A549 (cell line): ENCODE data around the gene MRPL22. TPM values are rescaled to one million over a fixed set of nuclear protein-coding genes. Genes with fewer than 3 reads are reported as not detected.

Experiments
- ATAC-seq, 2 experiments: fragments of 200-7000 bp in 1 of 2; fragments of >200 bp in 1 of 2; cut with Nextera tagmentation in 1 of 2; cut with Tn5 transposase in 1 of 2; 3 replicates each; pipeline versions ENCODE4 v1.8.0 to v1.9.1; 2018 to 2020; ENCODE audit warnings: mild to moderate bottlenecking in 1 of 2, moderate library complexity in 1 of 2
- CTCF ChIA-PET: fragments of 300-600 bp; sonication (Branson Sonifier 250); formaldehyde crosslinking; extraction: SDS; loops from one replicate; lab custom pipeline; 2021; ENCODE audit warnings: antibody characterized with exemption, inconsistent platforms; lab: Yijun Ruan, JAX
- POLR2A ChIA-PET: fragments of 350-600 bp; formaldehyde crosslinking; extraction: SDS; loops from one replicate; lab custom pipeline; 2021; ENCODE audit warnings: antibody characterized with exemption, inconsistent platforms; lab: Yijun Ruan, JAX
- DNase-seq, 2 experiments: peaks; one replicate each; pipeline versions ENCODE4 v3.0.0 to v3.0.0-alpha.2; 2011 to 2016; ENCODE audit warnings: low read depth in 1 of 2, low spot score in 1 of 2
- FAIRE-seq: peaks from 2 replicates; lab custom pipeline; 2011; peaks lifted over from hg19 to GRCh38; lab: Jason Lieb, UNC
- H3K27ac ChIP-seq, 2 experiments: fragments of >200 bp; sonication (Bioruptor Twin); formaldehyde crosslinking; 3 replicates each; pipeline ENCODE4 v1.5.1; 2016 to 2017
- H3K4me1 ChIP-seq: fragments of >200 bp; sonication (Bioruptor Twin); formaldehyde crosslinking; 3 replicates; pipeline ENCODE4 v1.6.1; 2016
- H3K4me2 ChIP-seq: fragments of >200 bp; sonication (Bioruptor Twin); formaldehyde crosslinking; 3 replicates; pipeline ENCODE4 v1.6.1; 2016
- H3K4me3 ChIP-seq: fragments of >200 bp; sonication (Bioruptor Twin); formaldehyde crosslinking; 3 replicates; pipeline ENCODE4 v1.5.1; 2016
- H3K9me3 ChIP-seq: fragments of >200 bp; sonication (Bioruptor Twin); formaldehyde crosslinking; 3 replicates; pipeline ENCODE4 v1.6.1; 2016
- CBX8 ChIP-seq: fragments of 200-600 bp; sonication (generic); IDR thresholded peaks from 2 replicates; pipeline ENCODE4 v1.6.1; 2016
- CHD2 ChIP-seq: fragments of 150-350 bp; IDR thresholded peaks from 2 replicates; pipeline ENCODE4 v1.6.1; 2014; ENCODE audit warnings: low read length; ENCODE audit not compliant: partially characterized antibody
- EHF ChIP-seq: fragments of 250-450 bp; sonication (Bioruptor Pico); IDR thresholded peaks from 2 replicates; pipeline ENCODE4 v1.5.0; 2020; ENCODE audit warnings: mild to moderate bottlenecking
- FOSB ChIP-seq: fragments of 250-450 bp; sonication (Bioruptor Pico); IDR thresholded peaks from 2 replicates; pipeline ENCODE4 v1.5.0; 2020; ENCODE audit warnings: mild to moderate bottlenecking, moderate library complexity
- GATA3 ChIP-seq: IDR thresholded peaks from 2 replicates; pipeline ENCODE4 v1.6.1; 2012; ENCODE audit warnings: borderline replicate concordance
- HDAC2 ChIP-seq: fragments of 200-600 bp; sonication (generic); IDR thresholded peaks from 2 replicates; pipeline ENCODE4 v1.6.1; 2016
- HEYL ChIP-seq: fragments of 250-450 bp; sonication (Bioruptor Pico); IDR thresholded peaks from 2 replicates; pipeline ENCODE4 v1.8.0; 2021; ENCODE audit warnings: mild to moderate bottlenecking, moderate library complexity
- HOXA7 ChIP-seq: fragments of 250-450 bp; sonication (Bioruptor Pico); IDR thresholded peaks from 2 replicates; pipeline ENCODE4 v1.5.0; 2020; ENCODE audit warnings: mild to moderate bottlenecking, moderate library complexity
- HOXB5 ChIP-seq: fragments of 250-450 bp; sonication (Bioruptor Pico); IDR thresholded peaks from 2 replicates; pipeline ENCODE4 v1.5.0; 2020; ENCODE audit warnings: mild to moderate bottlenecking, moderate library complexity
- KDM1A ChIP-seq: fragments of 200-600 bp; sonication (generic); IDR thresholded peaks from 2 replicates; pipeline ENCODE4 v1.6.1; 2016; ENCODE audit warnings: low read depth, mild to moderate bottlenecking
- MAFK ChIP-seq: fragments of 450-650 bp; IDR thresholded peaks from 2 replicates; pipeline ENCODE4 v1.6.1; 2014; ENCODE audit not compliant: partially characterized antibody
- MAZ ChIP-seq: fragments of 150-350 bp; IDR thresholded peaks from 2 replicates; pipeline ENCODE4 v1.6.1; 2014; ENCODE audit warnings: antibody characterized with exemption, low read depth, low read length, borderline replicate concordance
- MYC ChIP-seq: IDR thresholded peaks from 2 replicates; pipeline ENCODE4 v1.6.1; 2012; ENCODE audit warnings: mild to moderate bottlenecking, inconsistent platforms, low read length, improper control_type of control experiment, borderline replicate concordance
- NFE2L2 ChIP-seq: fragments of 150-350 bp; conservative IDR thresholded peaks from 2 replicates; pipeline ENCODE4 v1.6.1; 2014; ENCODE audit warnings: low read length
- NR3C1 ChIP-seq: fragments of >200 bp; sonication (Bioruptor Twin); formaldehyde crosslinking; IDR thresholded peaks from 3 replicates; pipeline ENCODE4 v1.6.1; 2017
- RCOR1 ChIP-seq: fragments of 150-350 bp; IDR thresholded peaks from 2 replicates; pipeline ENCODE4 v1.6.1; 2014; ENCODE audit warnings: antibody characterized with exemption, low read length, low read depth
- TP53 ChIP-seq: fragments of 250-450 bp; sonication (Bioruptor Pico); IDR thresholded peaks from 2 replicates; pipeline ENCODE4 v1.5.0; 2021; ENCODE audit warnings: mild to moderate bottlenecking, moderate library complexity
- ZC3H11A ChIP-seq: fragments of 450-650 bp; IDR thresholded peaks from 2 replicates; pipeline ENCODE4 v1.6.1; 2014; ENCODE audit warnings: antibody characterized with exemption, mild to moderate bottlenecking
- ZNF302 ChIP-seq: fragments of 250-450 bp; sonication (Bioruptor Pico); IDR thresholded peaks from 2 replicates; pipeline ENCODE4 v1.9.0; 2021; ENCODE audit warnings: inconsistent platforms, mild to moderate bottlenecking, moderate library complexity
- ZSCAN20 ChIP-seq: fragments of 250-450 bp; sonication (Bioruptor Pico); IDR thresholded peaks from 2 replicates; pipeline ENCODE4 v1.8.0; 2022; ENCODE audit warnings: mild to moderate bottlenecking, moderate library complexity
- WGBS: methylation state at CpG from one replicate; pipeline ENCODE4 v1.1.6; 2017; ENCODE audit errors: missing lambda C conversion rate; 5-methylcytosine and 5-hydroxymethylcytosine counted together
- polyA plus RNA-seq, 4 experiments: library from polyadenylated mRNA; depleted of rRNA in 3 of 4; stranded (reverse); fragments of >200 nt; fragmentation: RNase III in 1 of 4; extraction: RNeasy Plus Mini Kit Qiagen cat#74134 plus additional on column Dnase treatment in 1 of 4; gene quantifications; 2 replicates in 3 of 4; 3 replicates in 1 of 4; pipeline ENCODE4 v1.2.3, GENCODE V29; 2011 to 2017
- TF ChIP-seq, protein P1 (sequence below): fragments of 250-450 bp; sonication (Bioruptor Pico); IDR thresholded peaks from 2 replicates; pipeline ENCODE4 v1.5.0; 2021; ENCODE audit warnings: mild to moderate bottlenecking, moderate library complexity, borderline replicate concordance
- TF ChIP-seq, protein P2 (sequence below): fragments of 450-650 bp; IDR thresholded peaks from 2 replicates; pipeline ENCODE4 v1.6.1; 2014; ENCODE audit warnings: antibody characterized with exemption
- TF ChIP-seq, protein P3 (sequence below): fragments of >200 bp; sonication (Bioruptor Twin); formaldehyde crosslinking; IDR thresholded peaks from 2 replicates; pipeline ENCODE4 v1.6.1; 2016
- TF ChIP-seq, protein P4 (sequence below): fragments of 200-600 bp; sonication (generic); IDR thresholded peaks from 2 replicates; pipeline ENCODE4 v1.6.1; 2016; ENCODE audit warnings: antibody characterized with exemption, mild to moderate bottlenecking, moderate library complexity

Gene MRPL22
- polyA plus RNA-seq, 2 of the 4 experiments (the other 2 are of a cell fraction) = 56.3 to 91.0 TPM

DNA sequence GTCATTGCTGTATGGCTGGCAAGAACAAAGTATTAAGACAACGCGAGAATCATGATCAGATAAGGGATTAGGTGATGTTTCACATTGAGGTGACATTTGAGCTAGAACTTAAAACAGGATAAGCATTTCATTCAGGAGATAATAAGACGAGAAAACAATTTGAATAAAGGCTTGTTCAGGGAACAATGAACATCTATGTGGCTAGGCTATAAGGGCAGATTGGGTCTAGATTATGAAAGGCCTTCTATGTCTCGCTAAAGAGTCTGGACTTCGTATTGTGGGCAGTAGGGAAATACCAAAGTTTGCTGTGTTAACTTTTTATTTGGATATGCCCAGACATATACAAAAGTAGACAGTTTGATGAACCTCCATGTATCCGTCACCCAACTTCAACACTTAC lies 6.9 kb downstream of the MRPL22 start:
- DNase-seq (no peak), ATAC-seq (no peak), FAIRE-seq (no peak)
- Histone ChIP-seq H3K9me3 (no peaks in the 10 kb centered on the region), H3K4me1 (no peaks in the 10 kb centered on the region; the same call in 2 of the 3 replicates), H3K4me3 (no peak overlapping the region), H3K27ac (no peak overlapping the region), H3K4me2 (no peak overlapping the region)
- TF ChIP-seq GATA3 (no peak), CHD2 (no peak)
- WGBS = 89% methylated on average over 6 of the region's 6 CpGs
- POLR2A ChIA-PET = no interaction called here
- CTCF ChIA-PET = no interaction called here

DNA sequence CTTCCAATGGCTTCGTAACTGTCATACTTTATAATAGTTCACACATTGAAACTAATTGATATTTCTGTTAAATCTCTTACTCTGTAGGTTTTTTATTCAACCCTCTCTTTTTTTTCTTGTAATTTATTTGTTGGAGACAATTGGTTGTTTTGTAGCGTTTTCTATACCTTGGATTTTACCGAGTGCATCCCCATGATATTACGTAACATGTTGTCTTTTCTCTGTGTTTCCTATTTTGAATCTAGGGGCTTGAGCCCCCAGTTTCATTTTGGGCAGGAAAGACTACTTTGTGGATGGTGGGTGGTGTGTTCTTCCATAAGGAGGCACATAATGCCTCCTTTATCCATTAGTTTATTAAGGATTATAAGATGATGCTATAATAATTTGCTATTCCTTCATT lies 7.4 kb downstream of the MRPL22 start:
- Histone ChIP-seq H3K27ac (no peak overlapping the region), H3K4me1 (no peaks in the 10 kb centered on the region), H3K4me2 (no peak overlapping the region), H3K9me3 (no peaks in the 10 kb centered on the region), H3K4me3 (no peak overlapping the region)
- FAIRE-seq = no peak
- ATAC-seq = no peak
- CTCF ChIA-PET = no interaction called here
- WGBS = 92% methylated on average over 4 of the region's 4 CpGs
- TF ChIP-seq ZSCAN20 (CRISPR knock-in tag) (no peak), FOSB (CRISPR knock-in tag) (no peak), ZNF302 (no peak), EHF (CRISPR knock-in tag) (no peak), MYC (no peak), MAZ (no peak), HEYL (CRISPR knock-in tag) (no peak), HOXB5 (CRISPR knock-in tag) (no peak), TP53 (CRISPR knock-in tag) (no peak), ZC3H11A (no peak), RCOR1 (no peak), CBX8 (no peak)
- TF ChIP-seq, protein P1, sequence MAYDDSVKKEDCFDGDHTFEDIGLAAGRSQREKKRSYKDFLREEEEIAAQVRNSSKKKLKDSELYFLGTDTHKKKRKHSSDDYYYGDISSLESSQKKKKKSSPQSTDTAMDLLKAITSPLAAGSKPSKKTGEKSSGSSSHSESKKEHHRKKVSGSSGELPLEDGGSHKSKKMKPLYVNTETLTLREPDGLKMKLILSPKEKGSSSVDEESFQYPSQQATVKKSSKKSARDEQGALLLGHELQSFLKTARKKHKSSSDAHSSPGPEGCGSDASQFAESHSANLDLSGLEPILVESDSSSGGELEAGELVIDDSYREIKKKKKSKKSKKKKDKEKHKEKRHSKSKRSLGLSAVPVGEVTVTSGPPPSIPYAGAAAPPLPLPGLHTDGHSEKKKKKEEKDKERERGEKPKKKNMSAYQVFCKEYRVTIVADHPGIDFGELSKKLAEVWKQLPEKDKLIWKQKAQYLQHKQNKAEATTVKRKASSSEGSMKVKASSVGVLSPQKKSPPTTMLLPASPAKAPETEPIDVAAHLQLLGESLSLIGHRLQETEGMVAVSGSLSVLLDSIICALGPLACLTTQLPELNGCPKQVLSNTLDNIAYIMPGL = no peak
- TF ChIP-seq, protein P2, sequence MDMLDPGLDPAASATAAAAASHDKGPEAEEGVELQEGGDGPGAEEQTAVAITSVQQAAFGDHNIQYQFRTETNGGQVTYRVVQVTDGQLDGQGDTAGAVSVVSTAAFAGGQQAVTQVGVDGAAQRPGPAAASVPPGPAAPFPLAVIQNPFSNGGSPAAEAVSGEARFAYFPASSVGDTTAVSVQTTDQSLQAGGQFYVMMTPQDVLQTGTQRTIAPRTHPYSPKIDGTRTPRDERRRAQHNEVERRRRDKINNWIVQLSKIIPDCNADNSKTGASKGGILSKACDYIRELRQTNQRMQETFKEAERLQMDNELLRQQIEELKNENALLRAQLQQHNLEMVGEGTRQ = no peak
- TF ChIP-seq, protein P3, sequence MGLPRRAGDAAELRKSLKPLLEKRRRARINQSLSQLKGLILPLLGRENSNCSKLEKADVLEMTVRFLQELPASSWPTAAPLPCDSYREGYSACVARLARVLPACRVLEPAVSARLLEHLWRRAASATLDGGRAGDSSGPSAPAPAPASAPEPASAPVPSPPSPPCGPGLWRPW = no peak
- TF ChIP-seq, protein P4, sequence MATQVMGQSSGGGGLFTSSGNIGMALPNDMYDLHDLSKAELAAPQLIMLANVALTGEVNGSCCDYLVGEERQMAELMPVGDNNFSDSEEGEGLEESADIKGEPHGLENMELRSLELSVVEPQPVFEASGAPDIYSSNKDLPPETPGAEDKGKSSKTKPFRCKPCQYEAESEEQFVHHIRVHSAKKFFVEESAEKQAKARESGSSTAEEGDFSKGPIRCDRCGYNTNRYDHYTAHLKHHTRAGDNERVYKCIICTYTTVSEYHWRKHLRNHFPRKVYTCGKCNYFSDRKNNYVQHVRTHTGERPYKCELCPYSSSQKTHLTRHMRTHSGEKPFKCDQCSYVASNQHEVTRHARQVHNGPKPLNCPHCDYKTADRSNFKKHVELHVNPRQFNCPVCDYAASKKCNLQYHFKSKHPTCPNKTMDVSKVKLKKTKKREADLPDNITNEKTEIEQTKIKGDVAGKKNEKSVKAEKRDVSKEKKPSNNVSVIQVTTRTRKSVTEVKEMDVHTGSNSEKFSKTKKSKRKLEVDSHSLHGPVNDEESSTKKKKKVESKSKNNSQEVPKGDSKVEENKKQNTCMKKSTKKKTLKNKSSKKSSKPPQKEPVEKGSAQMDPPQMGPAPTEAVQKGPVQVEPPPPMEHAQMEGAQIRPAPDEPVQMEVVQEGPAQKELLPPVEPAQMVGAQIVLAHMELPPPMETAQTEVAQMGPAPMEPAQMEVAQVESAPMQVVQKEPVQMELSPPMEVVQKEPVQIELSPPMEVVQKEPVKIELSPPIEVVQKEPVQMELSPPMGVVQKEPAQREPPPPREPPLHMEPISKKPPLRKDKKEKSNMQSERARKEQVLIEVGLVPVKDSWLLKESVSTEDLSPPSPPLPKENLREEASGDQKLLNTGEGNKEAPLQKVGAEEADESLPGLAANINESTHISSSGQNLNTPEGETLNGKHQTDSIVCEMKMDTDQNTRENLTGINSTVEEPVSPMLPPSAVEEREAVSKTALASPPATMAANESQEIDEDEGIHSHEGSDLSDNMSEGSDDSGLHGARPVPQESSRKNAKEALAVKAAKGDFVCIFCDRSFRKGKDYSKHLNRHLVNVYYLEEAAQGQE = no peak
- no peak for DNase-seq
- POLR2A ChIA-PET = no interaction called here

DNA sequence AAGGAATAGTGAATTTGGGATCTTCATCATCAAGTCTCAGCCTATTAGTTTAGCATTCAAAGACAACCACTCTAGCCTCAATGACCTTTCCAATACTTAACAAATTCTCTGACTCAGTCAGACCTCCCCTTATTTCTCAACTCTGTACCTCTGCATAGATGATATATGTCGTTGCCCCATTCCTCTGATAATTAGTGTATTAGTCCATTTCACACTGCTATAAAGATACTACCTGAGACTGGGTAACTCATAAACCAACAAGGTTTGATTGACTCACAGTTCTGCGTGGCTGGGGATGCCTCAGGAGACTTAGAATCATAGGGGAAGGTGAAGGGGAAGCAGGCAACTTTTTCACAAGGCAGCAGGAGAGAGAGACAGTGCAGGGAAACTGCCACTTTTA lies 8.9 kb downstream of the MRPL22 start:
- FAIRE-seq (no peak), DNase-seq (no peak), ATAC-seq (no peak)
- Histone ChIP-seq H3K9me3 (no peaks in the 10 kb centered on the region), H3K4me3 (no peak overlapping the region), H3K27ac (no peak overlapping the region), H3K4me1 (no peaks in the 10 kb centered on the region), H3K4me2 (no peak overlapping the region)
- ChIA-PET POLR2A (no interaction called here), CTCF (interaction anchor here (1.6 kb wide), 1 partner anchor 9 kb away, joined by 6 read pairs; no protein-coding TSS in a partner anchor)
- no peak for TF ChIP-seq NFE2L2
- no peak for TF ChIP-seq HOXA7 (CRISPR knock-in tag)
- TF ChIP-seq KDM1A = no peak
- TF ChIP-seq HDAC2 = no peak
- TF ChIP-seq, protein P1 = no peak
- TF ChIP-seq NR3C1 = no peak
- TF ChIP-seq TP53 (CRISPR knock-in tag) = no peak
- no peak for TF ChIP-seq MAFK
- WGBS = 60% methylated on average over 2 of the region's 2 CpGs
